Prostate gland (tissue), 2 donors: ENCODE results near the gene PDZRN4. TPM values are rescaled to one million over a fixed set of nuclear protein-coding genes. Genes with fewer than 3 reads are reported as not detected.
"Not testable (repeated sequence)": the region's sequence is repeated elsewhere in the genome, so short reads cannot be mapped to it uniquely, and the experiment has no call there.

Source experiments
- DNase-seq: peaks from one replicate; pipeline ENCODE4 v3.0.0-alpha.2; 2019; ENCODE audit warnings: low spot score
- H3K27ac ChIP-seq, 2 donors: fragments of 200-600 bp; sonication (generic); 2 replicates each; pipeline ENCODE4 v1.5.1; 2017 to 2019
- H3K27me3 ChIP-seq: fragments of 200-600 bp; sonication (generic); replicated peaks from 2 replicates; pipeline ENCODE4 v1.5.1; 2019; ENCODE audit not compliant: insufficient read depth
- H3K36me3 ChIP-seq, 2 donors: fragments of 200-600 bp; sonication (generic); 1 replicate in 1 of 2; 2 replicates in 1 of 2; pipeline versions ENCODE4 v1.5.1 to v1.8.1; 2017 to 2019
- H3K4me1 ChIP-seq: fragments of 200-600 bp; sonication (generic); replicated peaks from 2 replicates; pipeline ENCODE4 v1.5.1; 2019
- H3K4me3 ChIP-seq, 2 donors: fragments of 200-600 bp; sonication (generic); 2 replicates each; pipeline ENCODE4 v1.5.1; 2017 to 2019
- H3K9me3 ChIP-seq: fragments of 200-600 bp; sonication (generic); 2 replicates; pipeline ENCODE4 v1.5.1; 2017
- POLR2A ChIP-seq: fragments of 450-650 bp; IDR thresholded peaks from one replicate; pipeline ENCODE4 v1.6.1; 2016; ENCODE audit warnings: antibody characterized with exemption, mild to moderate bottlenecking
- POLR2AphosphoS5 ChIP-seq: sonication (generic); formaldehyde crosslinking; IDR thresholded peaks from one replicate; pipeline ENCODE4 v1.6.1; 2017; ENCODE audit warnings: antibody characterized with exemption
- WGBS: methylation state at CpG from one replicate; pipeline ENCODE4 v1.1.5; 2018; 5-methylcytosine and 5-hydroxymethylcytosine counted together
- intact Hi-C: fragments of 100-400 bp; cut with DNase I; formaldehyde crosslinking; loops from one replicate; pipeline ENCODE4 v1.14.2; 2022
- total RNA-seq, 2 donors: library from RNA; depleted of rRNA; stranded (reverse); fragments of >200 nt; gene quantifications; one replicate each; pipeline ENCODE4 v1.1.0, GENCODE V29; 2016
- TF ChIP-seq, protein P1 (sequence below), 4 experiments: fragments of 200-600 bp in 2 of 4; fragments of 450-650 bp in 2 of 4; sonication (generic) in 2 of 4; IDR thresholded peaks; 1 replicate in 3 of 4; 2 replicates in 1 of 4; pipeline ENCODE4 v1.5.1; 2016 to 2019; ENCODE audit warnings: antibody characterized with exemption in 4 of 4, mild to moderate bottlenecking in 2 of 4, moderate library complexity in 2 of 4

The PDZRN4 gene
- total RNA-seq, 2 donors from 2014 or later = 6.5 to 21.1 TPM

GRCh38 chr12:41188841-41189394 lies 798 bp downstream of the PDZRN4 start:
- no peak for DNase-seq
- WGBS = 3% methylated on average over 49 of the region's 49 CpGs
- Histone ChIP-seq H3K27me3 (no peaks in the 10 kb centered on the region), H3K27ac (peak overlapping the region; percentile 71 to 73), H3K9me3 (no peaks in the 10 kb centered on the region), H3K36me3 (no peaks in the 10 kb centered on the region), H3K4me3 (peak overlapping the region; percentile 31 to 38), H3K4me1 (no peaks in the 10 kb centered on the region)
- TF ChIP-seq, protein P1, sequence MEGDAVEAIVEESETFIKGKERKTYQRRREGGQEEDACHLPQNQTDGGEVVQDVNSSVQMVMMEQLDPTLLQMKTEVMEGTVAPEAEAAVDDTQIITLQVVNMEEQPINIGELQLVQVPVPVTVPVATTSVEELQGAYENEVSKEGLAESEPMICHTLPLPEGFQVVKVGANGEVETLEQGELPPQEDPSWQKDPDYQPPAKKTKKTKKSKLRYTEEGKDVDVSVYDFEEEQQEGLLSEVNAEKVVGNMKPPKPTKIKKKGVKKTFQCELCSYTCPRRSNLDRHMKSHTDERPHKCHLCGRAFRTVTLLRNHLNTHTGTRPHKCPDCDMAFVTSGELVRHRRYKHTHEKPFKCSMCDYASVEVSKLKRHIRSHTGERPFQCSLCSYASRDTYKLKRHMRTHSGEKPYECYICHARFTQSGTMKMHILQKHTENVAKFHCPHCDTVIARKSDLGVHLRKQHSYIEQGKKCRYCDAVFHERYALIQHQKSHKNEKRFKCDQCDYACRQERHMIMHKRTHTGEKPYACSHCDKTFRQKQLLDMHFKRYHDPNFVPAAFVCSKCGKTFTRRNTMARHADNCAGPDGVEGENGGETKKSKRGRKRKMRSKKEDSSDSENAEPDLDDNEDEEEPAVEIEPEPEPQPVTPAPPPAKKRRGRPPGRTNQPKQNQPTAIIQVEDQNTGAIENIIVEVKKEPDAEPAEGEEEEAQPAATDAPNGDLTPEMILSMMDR (IDR thresholded peaks at IDR 0.05) = no peak
- TF ChIP-seq POLR2AphosphoS5 (no peak), POLR2A (no peak)
- intact Hi-C loops = loop anchor here (5.0 kb wide), 1 partner anchor 87 kb away; no protein-coding TSS in a partner anchor

DNA sequence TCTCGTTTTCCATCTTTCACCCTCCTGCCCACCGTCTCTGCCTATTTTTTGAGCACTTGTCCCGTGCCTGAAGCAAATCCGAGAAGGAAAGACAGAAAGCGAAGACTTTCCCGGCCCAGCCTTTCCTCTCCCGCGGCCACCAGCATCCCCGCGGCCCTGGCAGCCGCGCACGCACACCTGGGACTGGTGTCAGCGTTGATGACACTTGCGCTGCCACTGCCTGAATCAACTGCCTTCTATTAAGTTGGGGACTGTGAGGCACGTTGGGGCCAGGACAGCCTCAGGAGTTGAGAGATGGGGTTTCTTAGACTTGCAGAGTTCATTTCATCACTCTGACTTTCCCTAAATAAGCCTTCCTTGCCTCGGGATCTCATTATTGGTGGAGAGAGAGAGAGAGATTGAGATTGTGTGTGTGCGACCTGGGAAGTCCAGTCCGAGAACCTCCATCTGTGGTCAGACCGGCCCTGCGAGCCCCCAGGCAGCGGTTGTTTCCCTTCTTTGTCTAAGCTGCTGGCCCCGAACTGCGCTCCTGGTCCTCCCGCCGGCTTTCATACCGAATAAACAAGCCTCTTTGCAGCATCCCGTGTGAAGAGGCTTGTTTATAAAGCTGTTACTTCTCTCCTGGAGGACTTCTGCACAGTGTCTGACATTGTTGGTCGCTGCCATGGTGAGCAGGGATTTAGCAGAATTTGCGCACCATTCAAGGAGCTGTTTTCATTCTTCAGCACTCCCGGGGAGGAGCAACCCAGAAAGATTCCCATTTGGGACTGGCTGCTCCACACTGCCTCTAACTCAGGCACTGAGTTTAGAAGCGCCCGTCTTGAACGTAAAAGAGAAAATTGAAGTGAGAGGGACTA lies 1.5 kb downstream of the PDZRN4 start:
- Histone ChIP-seq H3K27ac (peak overlapping the region; percentile 68 to 71), H3K36me3 (no peaks in the 10 kb centered on the region), H3K27me3 (no peaks in the 10 kb centered on the region), H3K4me1 (no peaks in the 10 kb centered on the region), H3K9me3 (no peaks in the 10 kb centered on the region), H3K4me3 (peak overlapping the region; percentile 27 to 38)
- DNase-seq = no peak
- intact Hi-C loops = loop anchor here (5.0 to 10.0 kb wide), 3 partner anchors 87 to 465 kb away; no protein-coding TSS in a partner anchor
- no peak for TF ChIP-seq POLR2A
- 3% methylated on average over 34 of the region's 34 CpGs for WGBS

- Histone ChIP-seq H3K9me3 (no peaks in the 10 kb centered on the region), H3K4me3 (peak overlapping the region; percentile 27 to 38), H3K27me3 (no peaks in the 10 kb centered on the region), H3K4me1 (no peaks in the 10 kb centered on the region), H3K27ac (peak overlapping the region; percentile 68 to 71), H3K36me3 (no peaks in the 10 kb centered on the region)
- TF ChIP-seq POLR2AphosphoS5 (no peak), POLR2A (no peak)
- TF ChIP-seq, protein P1 (IDR thresholded peaks at IDR 0.05) = peak in 2 of 4 experiments; percentile 15 to 28
- DNase-seq = no peak
- intact Hi-C loops = loop anchor here (5.0 to 10.0 kb wide), 2 partner anchors 243 to 464 kb away; no protein-coding TSS in a partner anchor
- 19% methylated on average over 5 of the region's 5 CpGs for WGBS
Measured at GRCh38 chr12:41190338-41190737, 2.2 kb downstream of the PDZRN4 start.

DNA sequence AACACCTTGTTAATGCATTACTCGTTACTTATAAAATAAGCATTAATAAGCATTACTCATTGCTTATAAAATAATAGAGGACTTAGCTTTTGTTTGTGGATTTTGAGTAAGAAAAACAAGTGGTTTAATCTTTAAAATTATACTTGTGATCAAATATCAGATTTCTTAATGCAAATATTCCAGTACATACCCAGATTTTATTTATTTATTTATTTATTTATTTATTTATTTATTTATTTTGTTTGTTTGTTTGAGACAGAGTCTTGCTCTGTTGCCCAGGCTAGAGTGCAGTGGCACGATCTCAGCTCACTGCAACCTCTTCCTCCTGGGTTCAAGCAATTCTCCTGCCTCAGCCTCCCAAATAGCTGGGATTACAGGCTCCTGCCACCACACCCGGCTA lies 3.4 kb downstream of the PDZRN4 start:
- H3K9me3 ChIP-seq, H3K4me3 ChIP-seq, H3K4me1 ChIP-seq, DNase-seq, H3K36me3 ChIP-seq, H3K27ac ChIP-seq, H3K27me3 ChIP-seq: not testable (repeated sequence)
- intact Hi-C loops = loop anchor here (5.0 to 10.0 kb wide), 2 partner anchors 244 to 463 kb away; no protein-coding TSS in a partner anchor
- WGBS = 93% methylated on average over 3 of the region's 3 CpGs

- no peaks in the 10 kb centered on the region for H3K4me1 ChIP-seq
- DNase-seq = no peak
Measured at GRCh38 chr12:41193311-41193710, 5.2 kb downstream of the PDZRN4 start.

More at GRCh38 chr12:41193311-41193710, 5.2 kb downstream of the PDZRN4 start:
- Histone ChIP-seq H3K4me3 (no peak overlapping the region), H3K27me3 (no peaks in the 10 kb centered on the region), H3K27ac (no peak overlapping the region), H3K9me3 (no peaks in the 10 kb centered on the region), H3K36me3 (no peaks in the 10 kb centered on the region)
- no peak for TF ChIP-seq POLR2A
- TF ChIP-seq, protein P1 (IDR thresholded peaks at IDR 0.05) = no peak
- TF ChIP-seq POLR2AphosphoS5 = no peak
- intact Hi-C loops = loop anchor here (5.0 to 10.0 kb wide), 2 partner anchors 246 to 461 kb away; no protein-coding TSS in a partner anchor
- WGBS = 83% methylated on average over 1 of the region's 1 CpG
